Activated T-helper 17 cell treated with anti-CD3 and anti-CD28 coated beads, Interleukin-2, amount 50 U/mL, for 72 hours (primary cell): Measurements from ENCODE around the gene DHRS7C. TPM values are rescaled to one million over a fixed set of nuclear protein-coding genes. Genes with fewer than 3 reads are reported as not detected.

ENCODE experiments used
- ATAC-seq: fragments of 150-1000 bp; cut with Tn5 transposase; replicated peaks from 2 replicates; pipeline ENCODE4 v1.10.0; 2021; ENCODE audit warnings: mild to moderate bottlenecking, moderate library complexity
- H3K27ac Mint-ChIP-seq: one replicate; pipeline ENCODE4 v1.8.0; 2022; ENCODE audit warnings: mixed read lengths
- H3K27me3 Mint-ChIP-seq: one replicate; pipeline ENCODE4 v1.8.0; 2022; ENCODE audit warnings: mixed read lengths
- H3K36me3 Mint-ChIP-seq: one replicate; pipeline ENCODE4 v1.8.0; 2022; ENCODE audit warnings: low read depth, mild to moderate bottlenecking, mixed read lengths
- H3K4me1 Mint-ChIP-seq: one replicate; pipeline ENCODE4 v1.8.0; 2022; ENCODE audit warnings: mixed read lengths
- H3K4me3 Mint-ChIP-seq: one replicate; pipeline ENCODE4 v1.8.0; 2022; ENCODE audit warnings: mild to moderate bottlenecking, mixed read lengths
- H3K9me3 Mint-ChIP-seq: one replicate; pipeline ENCODE4 v1.8.0; 2022; ENCODE audit warnings: mixed read lengths
- total RNA-seq, 2 donors: library from RNA; stranded (reverse); gene quantifications; one replicate each; pipeline ENCODE4 v1.2.3, GENCODE V29; 2022

DHRS7C gene
- total RNA-seq, 2 donors from 2014 or later, result not detected

DNA sequence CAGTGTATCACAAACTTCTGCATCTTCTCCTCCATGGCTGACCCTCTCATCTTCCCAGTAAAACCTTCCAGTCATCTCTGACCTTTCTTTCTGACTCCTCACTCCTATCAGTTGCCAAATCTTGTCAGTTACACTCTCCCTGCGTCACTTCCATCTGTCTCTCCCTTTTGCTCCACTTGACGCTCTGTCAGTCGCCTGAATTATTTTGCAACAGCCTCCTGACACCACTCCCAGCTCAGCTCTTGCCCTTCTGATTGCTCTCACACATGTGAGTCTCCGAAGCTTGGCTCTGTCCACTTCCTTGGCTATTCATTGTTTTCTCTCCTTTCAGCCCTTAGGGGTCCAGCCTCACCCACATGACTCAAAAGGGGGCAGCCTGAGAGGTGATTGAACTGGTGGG, 27.7 kb downstream of the DHRS7C start:
- no peak overlapping the region for H3K27ac Mint-ChIP-seq
- peaks cover 27% of the 10 kb centered on the region for H3K27me3 Mint-ChIP-seq
- no peaks in the 10 kb centered on the region for H3K9me3 Mint-ChIP-seq
- peak; percentile 37 for ATAC-seq
- H3K4me1 Mint-ChIP-seq, result peaks cover 4% of the 10 kb centered on the region
- no peak overlapping the region for H3K4me3 Mint-ChIP-seq
- no peaks in the 10 kb centered on the region for H3K36me3 Mint-ChIP-seq

DNA sequence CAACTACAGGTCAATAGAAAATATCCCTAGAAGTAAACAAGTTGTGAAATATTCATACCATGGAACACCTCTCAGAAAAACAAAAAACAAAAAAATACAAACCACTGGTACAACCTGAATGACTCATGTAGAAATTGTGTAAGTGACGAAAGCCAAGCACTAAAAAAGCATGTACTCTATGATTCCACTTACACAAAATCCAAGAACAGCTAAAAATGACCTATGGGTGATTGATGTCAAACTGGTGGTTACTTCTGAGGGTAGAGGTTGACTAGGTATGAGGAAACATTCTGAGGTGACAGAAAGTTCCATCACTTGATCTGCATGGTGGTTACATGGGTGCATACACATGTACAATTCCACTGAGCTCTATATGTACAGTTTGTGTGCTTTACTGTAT, 31.1 kb downstream of the DHRS7C start:
- Mint-ChIP-seq H3K36me3 (no peaks in the 10 kb centered on the region), H3K27ac (no peak overlapping the region), H3K4me3 (no peak overlapping the region), H3K4me1 (no peaks in the 10 kb centered on the region), H3K27me3 (peaks cover 36% of the 10 kb centered on the region), H3K9me3 (no peaks in the 10 kb centered on the region)
- peak; percentile 66 for ATAC-seq

DNA sequence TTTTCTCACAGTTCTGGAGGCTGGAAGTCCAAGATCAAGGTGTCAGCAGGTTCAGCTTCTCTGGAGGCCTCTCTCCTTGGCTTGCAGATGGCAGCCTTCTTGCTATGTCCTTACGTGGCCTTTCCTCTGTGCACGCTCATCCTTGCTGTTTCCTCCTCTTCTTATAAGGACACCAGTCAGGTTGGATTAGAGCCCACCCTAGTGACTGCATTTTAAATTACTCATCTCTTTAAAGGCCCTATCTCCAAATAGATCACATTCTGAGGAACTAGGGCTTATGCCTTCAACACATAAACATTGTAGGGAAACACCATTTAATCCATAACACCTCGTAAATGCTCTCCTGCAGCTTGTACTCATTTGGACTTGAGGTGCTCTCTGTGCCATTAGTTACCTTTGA, 36.3 kb downstream of the DHRS7C start:
- Mint-ChIP-seq H3K9me3 (no peaks in the 10 kb centered on the region), H3K36me3 (no peaks in the 10 kb centered on the region), H3K4me1 (no peaks in the 10 kb centered on the region), H3K4me3 (no peak overlapping the region), H3K27me3 (peaks cover 45% of the 10 kb centered on the region), H3K27ac (no peak overlapping the region)
- no peak for ATAC-seq

DNA sequence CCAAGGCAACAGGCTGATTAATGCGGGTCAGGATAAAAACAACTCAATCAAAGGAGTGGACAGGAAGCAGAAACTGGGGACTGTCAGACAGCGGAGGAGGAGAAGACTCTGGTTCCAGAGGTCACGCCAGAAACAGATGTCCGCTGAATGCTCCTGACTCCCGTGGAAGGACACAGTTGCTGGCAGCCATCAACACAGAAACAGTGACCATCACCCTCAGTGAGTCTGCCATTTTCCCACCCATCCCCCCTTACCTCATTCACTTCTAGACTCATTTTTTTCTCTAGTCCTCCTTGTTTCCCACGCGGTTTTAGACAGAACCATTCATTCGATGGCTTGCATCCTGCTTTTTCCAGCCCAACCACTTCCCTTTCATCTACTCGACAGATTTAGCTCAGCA, 40.9 kb downstream of the DHRS7C start:
- ATAC-seq, result no peak
- Mint-ChIP-seq H3K4me1 (no peaks in the 10 kb centered on the region), H3K4me3 (no peak overlapping the region), H3K27me3 (peaks cover 36% of the 10 kb centered on the region), H3K36me3 (no peaks in the 10 kb centered on the region), H3K9me3 (no peaks in the 10 kb centered on the region), H3K27ac (no peak overlapping the region)

DNA sequence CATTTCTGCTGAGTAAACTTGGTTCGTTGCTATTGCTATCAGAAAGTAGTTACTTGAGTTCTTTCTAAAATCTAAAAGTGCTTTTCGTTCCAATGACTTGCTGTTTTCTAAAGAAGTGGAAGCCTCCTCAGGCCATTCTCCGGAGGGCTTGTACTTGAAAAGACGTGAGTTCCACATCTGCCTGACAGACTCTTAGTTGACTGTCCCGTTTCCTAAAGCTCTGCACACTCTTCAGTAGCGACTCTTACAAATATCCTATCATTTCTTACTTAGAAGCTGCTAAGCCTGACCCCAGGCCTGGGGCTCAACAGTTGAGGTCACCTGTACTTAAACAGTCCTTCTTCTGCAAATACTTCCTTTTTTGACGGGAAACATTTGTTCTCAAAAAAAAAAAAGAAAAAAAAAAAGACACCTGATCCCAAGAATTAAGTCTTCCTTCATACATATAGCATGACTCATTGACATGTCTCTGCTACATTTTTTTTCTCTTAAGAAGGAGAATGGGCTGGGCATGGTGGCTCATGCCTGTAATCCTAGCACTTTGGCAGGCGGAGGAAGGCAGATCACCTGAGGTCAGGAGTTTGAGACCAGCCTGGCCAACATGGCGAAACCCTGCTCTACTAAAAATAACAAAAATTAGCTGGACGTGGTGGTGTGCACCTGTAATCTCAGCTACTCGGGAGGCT, 61.5 kb downstream of the DHRS7C start:
- Mint-ChIP-seq H3K36me3 (no peaks in the 10 kb centered on the region), H3K4me1 (no peaks in the 10 kb centered on the region), H3K9me3 (no peaks in the 10 kb centered on the region), H3K4me3 (no peak overlapping the region), H3K27ac (no peak overlapping the region), H3K27me3 (peaks cover 7% of the 10 kb centered on the region)
- ATAC-seq, result no peak

DNA sequence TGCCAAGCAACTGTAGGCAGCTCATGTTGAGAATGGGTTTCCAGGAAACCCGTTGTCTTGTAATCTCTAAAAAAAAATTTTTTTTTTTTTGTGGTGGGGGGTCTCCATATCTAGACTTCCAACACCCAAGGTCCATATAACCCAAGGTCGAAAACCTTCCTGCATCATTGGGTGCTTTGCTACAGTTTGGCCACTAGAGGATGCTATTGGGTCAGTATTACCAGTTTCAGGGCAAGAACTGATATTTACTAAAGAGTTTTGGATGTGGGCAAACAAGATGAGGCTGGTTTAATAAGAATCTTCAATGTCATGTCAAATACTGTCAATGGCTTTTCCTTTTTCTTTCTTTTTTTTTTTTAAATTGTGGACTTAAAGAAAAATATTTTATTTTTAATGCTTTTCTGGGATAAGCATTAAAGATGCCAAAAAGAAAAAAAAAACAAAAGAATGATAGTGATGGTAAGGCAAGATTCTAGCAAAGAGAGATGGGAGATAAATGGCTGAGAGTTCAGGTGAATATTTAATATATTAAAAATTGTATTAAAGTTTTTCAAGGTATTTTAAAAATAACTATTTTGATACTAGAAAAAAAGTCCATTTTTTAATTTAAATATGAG, 62.2 kb downstream of the DHRS7C start:
- ATAC-seq, result no peak
- no peak overlapping the region for H3K27ac Mint-ChIP-seq
- H3K4me3 Mint-ChIP-seq, result no peak overlapping the region
- no peaks in the 10 kb centered on the region for H3K9me3 Mint-ChIP-seq
- H3K4me1 Mint-ChIP-seq, result no peaks in the 10 kb centered on the region
- peaks cover 11% of the 10 kb centered on the region for H3K27me3 Mint-ChIP-seq
- no peaks in the 10 kb centered on the region for H3K36me3 Mint-ChIP-seq

DNA sequence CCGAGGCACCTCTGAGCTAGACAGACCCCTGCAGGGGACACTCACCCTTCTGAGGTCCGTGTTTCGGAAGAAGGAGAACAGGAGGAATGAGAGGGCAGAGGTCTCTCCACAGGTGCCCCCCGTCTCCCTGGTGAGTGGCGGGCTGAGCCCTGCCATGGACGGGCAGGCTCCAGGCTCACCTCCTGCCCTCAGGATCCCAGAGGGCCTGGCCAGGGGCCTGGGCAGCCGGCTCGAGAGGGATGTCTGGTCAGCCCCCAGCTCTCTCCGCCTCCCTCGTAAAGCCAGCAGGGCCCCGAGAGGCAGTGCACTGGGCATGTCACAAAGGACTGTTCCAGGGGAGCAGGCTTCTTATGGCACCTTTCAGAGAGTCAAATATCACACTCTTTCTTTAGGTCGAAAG, 62.8 kb downstream of the DHRS7C start:
- no peak overlapping the region for H3K4me3 Mint-ChIP-seq
- H3K9me3 Mint-ChIP-seq, result no peaks in the 10 kb centered on the region
- peaks cover 11% of the 10 kb centered on the region for H3K27me3 Mint-ChIP-seq
- H3K36me3 Mint-ChIP-seq, result no peaks in the 10 kb centered on the region
- no peak for ATAC-seq
- no peak overlapping the region for H3K27ac Mint-ChIP-seq
- no peaks in the 10 kb centered on the region for H3K4me1 Mint-ChIP-seq

DNA sequence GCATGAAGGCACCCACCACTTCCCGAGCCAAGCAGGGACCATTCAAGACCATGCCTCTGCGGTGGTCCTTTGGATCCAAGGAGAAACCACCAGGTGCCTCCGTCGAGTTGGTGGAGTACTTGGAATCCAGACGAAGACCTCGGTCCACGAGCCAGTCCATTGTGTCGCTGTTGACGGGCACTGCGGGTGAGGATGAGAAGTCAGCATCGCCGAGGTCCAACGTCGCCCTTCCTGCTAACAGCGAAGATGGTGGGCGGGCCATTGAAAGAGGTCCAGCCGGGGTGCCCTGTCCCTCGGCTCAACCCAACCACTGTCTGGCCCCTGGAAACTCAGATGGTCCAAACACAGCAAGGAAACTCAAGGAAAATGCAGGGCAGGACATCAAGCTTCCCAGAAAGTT, 63.4 kb downstream of the DHRS7C start:
- H3K27me3 Mint-ChIP-seq, result peaks cover 11% of the 10 kb centered on the region
- no peak overlapping the region for H3K27ac Mint-ChIP-seq
- H3K4me1 Mint-ChIP-seq, result no peaks in the 10 kb centered on the region
- no peak for ATAC-seq
- no peaks in the 10 kb centered on the region for H3K9me3 Mint-ChIP-seq
- no peaks in the 10 kb centered on the region for H3K36me3 Mint-ChIP-seq
- H3K4me3 Mint-ChIP-seq, result no peak overlapping the region

DNA sequence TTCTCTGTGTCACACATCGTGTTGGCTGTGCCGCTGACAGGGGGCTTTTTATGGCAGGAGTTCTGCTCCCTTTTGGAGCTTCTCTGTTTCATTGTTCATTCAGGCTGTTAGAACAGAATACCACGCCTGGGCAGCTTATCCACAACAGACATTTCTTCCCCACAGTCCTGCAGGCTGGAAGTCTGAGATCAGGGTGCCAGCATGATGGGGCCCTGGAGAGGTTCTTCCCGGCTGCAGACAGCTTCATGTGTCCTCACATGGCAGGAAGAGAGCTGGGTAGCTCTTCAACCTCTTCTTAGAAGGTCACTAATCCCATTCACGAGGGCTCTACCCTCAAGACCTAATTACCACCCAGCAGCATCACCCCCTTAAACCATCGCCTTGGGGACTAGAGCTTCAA, 65.1 kb downstream of the DHRS7C start:
- Mint-ChIP-seq H3K4me3 (no peak overlapping the region), H3K27ac (no peak overlapping the region), H3K4me1 (no peaks in the 10 kb centered on the region), H3K9me3 (no peaks in the 10 kb centered on the region), H3K27me3 (peaks cover 11% of the 10 kb centered on the region), H3K36me3 (no peaks in the 10 kb centered on the region)
- no peak for ATAC-seq

DNA sequence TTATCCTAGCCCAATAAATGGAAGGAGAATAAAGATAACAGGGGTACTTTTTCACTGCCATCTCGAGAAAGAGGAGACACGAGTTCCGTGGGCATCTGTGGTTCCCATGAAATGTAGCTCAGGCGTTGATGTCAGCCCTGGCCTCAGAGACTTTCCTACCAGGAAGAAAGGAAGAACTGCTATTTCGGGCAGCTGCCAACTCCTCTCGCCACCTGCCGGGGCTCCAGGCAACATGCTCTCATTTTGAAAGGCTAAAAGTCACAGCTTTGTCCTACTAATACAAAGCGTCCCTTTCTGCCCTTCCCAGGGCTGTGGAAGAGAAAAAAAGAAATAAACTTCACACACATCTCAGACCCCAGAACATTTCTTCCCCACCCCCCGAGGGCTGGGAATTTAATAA, 65.8 kb downstream of the DHRS7C start:
- peaks cover 7% of the 10 kb centered on the region for H3K27me3 Mint-ChIP-seq
- no peaks in the 10 kb centered on the region for H3K9me3 Mint-ChIP-seq
- no peak overlapping the region for H3K4me3 Mint-ChIP-seq
- no peaks in the 10 kb centered on the region for H3K36me3 Mint-ChIP-seq
- H3K27ac Mint-ChIP-seq, result no peak overlapping the region
- H3K4me1 Mint-ChIP-seq, result no peaks in the 10 kb centered on the region
- no peak for ATAC-seq

Other genes with a start within 250 kb of the DHRS7C start
- gene STX8, start 215.8 kb downstream of the DHRS7C start, total RNA-seq, result 10 to 100 TPM; 57.3 to 73.8 TPM
- not detected for gene CFAP52, start 214.9 kb downstream of the DHRS7C start, total RNA-seq
- 1 to 10 TPM in 1 of 2 donors, under 1 TPM in 1; 0.87 to 1.2 TPM for gene USP43, start 146.1 kb downstream of the DHRS7C start, total RNA-seq
- gene GSG1L2, start 30.5 kb upstream of the DHRS7C start, total RNA-seq, result not detected
- gene GLP2R, start 34.3 kb upstream of the DHRS7C start, total RNA-seq, result not detected
- not detected for gene RCVRN, start 113.7 kb upstream of the DHRS7C start, total RNA-seq